Measurements from ENCODE around the gene DNAH14.
"Not testable (repeated sequence)": the region's sequence is repeated elsewhere in the genome, so short reads cannot be mapped to it uniquely, and the experiment has no call there.

DNAH14 gene

GRCh38 chr1:225159793-225160192, 230.3 kb downstream of the DNAH14 start:
- DNase-seq, result no peak

- not testable (repeated sequence) for DNase-seq
Measured at GRCh38 chr1:225177409-225177808, 247.9 kb downstream of the DNAH14 start.

- DNase-seq, result no peak
Measured at GRCh38 chr1:225179686-225180085, 250.2 kb downstream of the DNAH14 start.

GRCh38 chr1:225182716-225183115, 253.2 kb downstream of the DNAH14 start:
- no peak for DNase-seq

- no peak for DNase-seq
Measured at GRCh38 chr1:225191199-225191753, 261.8 kb downstream of the DNAH14 start.

GRCh38 chr1:225201447-225201846, 272.0 kb downstream of the DNAH14 start:
- no peak for DNase-seq

GRCh38 chr1:225207791-225208190, 278.3 kb downstream of the DNAH14 start:
- DNase-seq, result no peak

GRCh38 chr1:225209153-225209552, 279.7 kb downstream of the DNAH14 start:
- no peak for DNase-seq

- not testable (repeated sequence) for DNase-seq
Measured at GRCh38 chr1:225210180-225210579, 280.7 kb downstream of the DNAH14 start.

GRCh38 chr1:225211694-225212442, 282.4 kb downstream of the DNAH14 start:
- DNase-seq, result not testable (repeated sequence)

GRCh38 chr1:225224287-225224686, 294.8 kb downstream of the DNAH14 start:
- no peak for DNase-seq

GRCh38 chr1:225225681-225226080, 296.2 kb downstream of the DNAH14 start:
- DNase-seq, result no peak

- DNase-seq, result no peak
Measured at GRCh38 chr1:225228871-225229303, 299.4 kb downstream of the DNAH14 start.

GRCh38 chr1:225229429-225229828, 300.0 kb downstream of the DNAH14 start:
- DNase-seq, result not testable (repeated sequence)

- DNase-seq, result no peak
Measured at GRCh38 chr1:225230483-225230882, 301.0 kb downstream of the DNAH14 start.

GRCh38 chr1:225232930-225233329, 303.5 kb downstream of the DNAH14 start:
- not testable (repeated sequence) for DNase-seq

GRCh38 chr1:225242611-225243010, 313.1 kb downstream of the DNAH14 start:
- DNase-seq, result no peak

GRCh38 chr1:225250432-225250831, 321.0 kb downstream of the DNAH14 start:
- no peak for DNase-seq

GRCh38 chr1:225253173-225253572, 323.7 kb downstream of the DNAH14 start:
- DNase-seq, result no peak

GRCh38 chr1:225253784-225254183, 324.3 kb downstream of the DNAH14 start:
- no peak for DNase-seq

- no peak for DNase-seq
Measured at GRCh38 chr1:225254676-225255075, 325.2 kb downstream of the DNAH14 start.

GRCh38 chr1:225257081-225257480, 327.6 kb downstream of the DNAH14 start:
- DNase-seq, result no peak

- DNase-seq, result no peak
Measured at GRCh38 chr1:225258811-225259210, 329.3 kb downstream of the DNAH14 start.

- no peak for DNase-seq
Measured at GRCh38 chr1:225259542-225259941, 330.1 kb downstream of the DNAH14 start.

- DNase-seq, result no peak
Measured at GRCh38 chr1:225260319-225260718, 330.8 kb downstream of the DNAH14 start.

Data from NK-92 treated with Interleukin-12 subunit alpha and Interleukin-12 subunit beta, amount 100 ng/mL, for 24 hours (cell line).